OCI-LY7 (cell line): Measurements from ENCODE around the gene RBM20.

Experiments used
- CTCF ChIP-seq: fragments of 200-600 bp; sonication (generic); conservative IDR thresholded peaks from 2 replicates; pipeline ENCODE4 v1.5.1; 2014; ENCODE audit warnings: mild to moderate bottlenecking, antibody characterized with exemption, low read length, moderate library complexity, mixed read lengths
- EZH2phosphoT487 ChIP-seq: fragments of 200-600 bp; sonication (generic); IDR thresholded peaks from 2 replicates; pipeline ENCODE4 v1.6.1; 2018; ENCODE audit warnings: low read depth, borderline replicate concordance, mild to moderate bottlenecking, mixed run types, antibody characterized with exemption, low read length, moderate library complexity, mixed read lengths

GRCh38 chr10:110744782-110745181 is 100.6 kb downstream of the RBM20 start:
- TF ChIP-seq CTCF, result no peak
- no peak for TF ChIP-seq EZH2phosphoT487
